HEK293T (cell line): ENCODE results near the gene TUBGCP3.
"Not testable (repeated sequence)": the region's sequence is repeated elsewhere in the genome, so short reads cannot be mapped to it uniquely, and the experiment has no call there.

ENCODE experiments used
- CTCF ChIA-PET: fragments of 350-600 bp; formaldehyde crosslinking; extraction: SDS; loops from one replicate; lab custom pipeline; 2021; ENCODE audit warnings: antibody characterized with exemption, inconsistent platforms; lab: Yijun Ruan, JAX
- POLR2A ChIA-PET: fragments of 350-600 bp; formaldehyde crosslinking; extraction: SDS; loops from one replicate; lab custom pipeline; 2020; ENCODE audit warnings: antibody characterized with exemption, inconsistent platforms; lab: Yijun Ruan, JAX
- DNase-seq: peaks from one replicate; pipeline ENCODE4 v3.0.0; 2012; ENCODE audit warnings: mixed read lengths; ENCODE audit errors: extremely low spot score
- ARNT ChIP-seq: fragments of 450-650 bp; IDR thresholded peaks from 2 replicates; pipeline ENCODE4 v1.6.1; 2017; ENCODE audit warnings: mild to moderate bottlenecking
- BHLHE40 ChIP-seq: fragments of 450-650 bp; IDR thresholded peaks from 2 replicates; pipeline ENCODE4 v1.6.1; 2016; ENCODE audit warnings: mild to moderate bottlenecking, moderate library complexity, borderline replicate concordance
- CTBP1 ChIP-seq: fragments of 450-650 bp; IDR thresholded peaks from 2 replicates; pipeline ENCODE4 v1.6.1; 2016; ENCODE audit warnings: borderline replicate concordance
- ELF4 ChIP-seq: fragments of 450-650 bp; IDR thresholded peaks from 2 replicates; pipeline ENCODE4 v1.6.1; 2017; ENCODE audit warnings: antibody characterized with exemption
- FOXA1 ChIP-seq: fragments of 450-650 bp; IDR thresholded peaks from 2 replicates; pipeline ENCODE4 v1.6.1; 2016; ENCODE audit warnings: mild to moderate bottlenecking
- FOXK2 ChIP-seq: fragments of 450-650 bp; IDR thresholded peaks from 2 replicates; pipeline ENCODE4 v1.6.1; 2016; ENCODE audit warnings: mild to moderate bottlenecking
- FOXM1 ChIP-seq: fragments of 450-650 bp; IDR thresholded peaks from 2 replicates; pipeline ENCODE4 v1.6.1; 2017; ENCODE audit warnings: mild to moderate bottlenecking, borderline replicate concordance
- HDGF ChIP-seq: fragments of 450-650 bp; IDR thresholded peaks from 2 replicates; pipeline ENCODE4 v1.6.1; 2017; ENCODE audit warnings: antibody characterized with exemption, borderline replicate concordance
- L3MBTL2 ChIP-seq: fragments of 450-650 bp; conservative IDR thresholded peaks from 2 replicates; pipeline ENCODE4 v1.6.1; 2016; ENCODE audit warnings: mild to moderate bottlenecking
- LEF1 ChIP-seq: fragments of 450-650 bp; IDR thresholded peaks from 2 replicates; pipeline ENCODE4 v1.6.1; 2017; ENCODE audit warnings: mild to moderate bottlenecking, borderline replicate concordance
- NFRKB ChIP-seq: fragments of 450-650 bp; IDR thresholded peaks from 2 replicates; pipeline ENCODE4 v1.6.1; 2016; ENCODE audit warnings: mild to moderate bottlenecking, moderate library complexity
- PKNOX1 ChIP-seq: fragments of 450-650 bp; IDR thresholded peaks from 2 replicates; pipeline ENCODE4 v1.6.1; 2016
- SP1 ChIP-seq: fragments of 450-650 bp; IDR thresholded peaks from 2 replicates; pipeline ENCODE4 v1.6.1; 2017
- SUZ12 ChIP-seq: fragments of 450-650 bp; IDR thresholded peaks from 2 replicates; pipeline ENCODE4 v1.6.1; 2016; ENCODE audit warnings: mild to moderate bottlenecking
- TARDBP ChIP-seq: fragments of 450-650 bp; IDR thresholded peaks from 2 replicates; pipeline ENCODE4 v1.6.1; 2016
- ZNF384 ChIP-seq: fragments of 450-650 bp; IDR thresholded peaks from 2 replicates; pipeline ENCODE4 v1.6.1; 2016

Gene TUBGCP3

GRCh38 chr13:112510002-112510780 lies 77.8 kb downstream of the TUBGCP3 start:
- ChIA-PET POLR2A (no interaction called here), CTCF (interaction anchor here (0.6 kb wide), 1 partner anchor 26 kb away, joined by 3 read pairs; no protein-coding TSS in a partner anchor)
- TF ChIP-seq LEF1 (no peak), ELF4 (no peak), PKNOX1 (no peak), NFRKB (no peak), FOXM1 (no peak), HDGF (no peak), ZNF384 (no peak), SP1 (no peak), FOXK2 (no peak), BHLHE40 (no peak), CTBP1 (no peak)
- peak; percentile 49 for DNase-seq

- DNase-seq = no peak
- ChIA-PET POLR2A (no interaction called here), CTCF (interaction anchor here (0.6 kb wide), 1 partner anchor 13 kb away, joined by 3 read pairs; no protein-coding TSS in a partner anchor)
- no peak for TF ChIP-seq SUZ12
- TF ChIP-seq FOXM1 = no peak
- no peak for TF ChIP-seq BHLHE40
- no peak for TF ChIP-seq ARNT
- TF ChIP-seq HDGF = no peak
- TF ChIP-seq ZNF384 = no peak
- no peak for TF ChIP-seq NFRKB
- TF ChIP-seq SP1 = no peak
- TF ChIP-seq ELF4 = no peak
- no peak for TF ChIP-seq FOXA1
- TF ChIP-seq TARDBP = no peak
- no peak for TF ChIP-seq LEF1
- no peak for TF ChIP-seq L3MBTL2
- no peak for TF ChIP-seq FOXK2
Measured at GRCh38 chr13:112509190-112509589, 78.8 kb downstream of the TUBGCP3 start.

GRCh38 chr13:112506046-112506445 lies 81.9 kb downstream of the TUBGCP3 start:
- TF ChIP-seq ARNT (no peak), CTBP1 (no peak), ELF4 (no peak), FOXA1 (no peak), HDGF (no peak), TARDBP (no peak), LEF1 (no peak), FOXK2 (no peak), FOXM1 (no peak), ZNF384 (no peak), BHLHE40 (no peak), SP1 (no peak)
- ChIA-PET POLR2A (no interaction called here), CTCF (no interaction called here)
- no peak for DNase-seq

GRCh38 chr13:112496166-112496565 lies 91.8 kb downstream of the TUBGCP3 start:
- no peak for DNase-seq
- TF ChIP-seq SUZ12 = no peak
- TF ChIP-seq ZNF384 = no peak
- TF ChIP-seq ARNT = no peak
- TF ChIP-seq LEF1 = no peak
- no peak for TF ChIP-seq SP1
- TF ChIP-seq FOXA1 = no peak
- TF ChIP-seq NFRKB = no peak
- CTCF ChIA-PET = interaction anchor here (0.6 kb wide), 1 partner anchor 13 kb away, joined by 3 read pairs; no protein-coding TSS in a partner anchor
- POLR2A ChIA-PET = no interaction called here

GRCh38 chr13:112495465-112495864 lies 92.5 kb downstream of the TUBGCP3 start:
- no peak for TF ChIP-seq HDGF
- no peak for TF ChIP-seq ELF4
- no peak for TF ChIP-seq SP1
- TF ChIP-seq NFRKB = no peak
- TF ChIP-seq PKNOX1 = no peak
- no peak for TF ChIP-seq FOXK2
- TF ChIP-seq CTBP1 = no peak
- TF ChIP-seq L3MBTL2 = no peak
- TF ChIP-seq FOXM1 = no peak
- TF ChIP-seq ARNT = no peak
- no peak for TF ChIP-seq BHLHE40
- TF ChIP-seq ZNF384 = no peak
- no peak for TF ChIP-seq FOXA1
- TF ChIP-seq TARDBP = no peak
- POLR2A ChIA-PET = no interaction called here
- CTCF ChIA-PET = no interaction called here

GRCh38 chr13:112489199-112489598 lies 98.8 kb downstream of the TUBGCP3 start:
- CTCF ChIA-PET = no interaction called here
- no peak for DNase-seq
- TF ChIP-seq SUZ12 (no peak), ARNT (no peak), LEF1 (no peak)
- POLR2A ChIA-PET = no interaction called here

More at GRCh38 chr13:112495465-112495864, 92.5 kb downstream of the TUBGCP3 start:
- no peak for DNase-seq

- CTCF ChIA-PET, POLR2A ChIA-PET, DNase-seq: not testable (repeated sequence)
Measured at GRCh38 chr13:112488343-112489050, 99.5 kb downstream of the TUBGCP3 start.
